Measurements from ENCODE around the gene WWOX.

- TF ChIP-seq CTCF (IDR thresholded peaks at IDR 0.05) (no peak), POLR2A (IDR thresholded peaks at IDR 0.05) (no peak)
Observed at GRCh38 chr16:78496189-78496588, 396.7 kb downstream of the WWOX start.
